GM19467 (cell line): ENCODE measurements around the gene PPP2R5A.
"Not testable (repeated sequence)": the region's sequence is repeated elsewhere in the genome, so short reads cannot be mapped to it uniquely, and the experiment has no call there.

ENCODE experiments used
- ATAC-seq: cut with Tn5 transposase; IDR thresholded peaks from one replicate; pipeline ENCODE4 v1.9.1; 2021; ENCODE audit warnings: mild to moderate bottlenecking, moderate library complexity; ENCODE audit not compliant: unreplicated experiment

The PPP2R5A gene

DNA sequence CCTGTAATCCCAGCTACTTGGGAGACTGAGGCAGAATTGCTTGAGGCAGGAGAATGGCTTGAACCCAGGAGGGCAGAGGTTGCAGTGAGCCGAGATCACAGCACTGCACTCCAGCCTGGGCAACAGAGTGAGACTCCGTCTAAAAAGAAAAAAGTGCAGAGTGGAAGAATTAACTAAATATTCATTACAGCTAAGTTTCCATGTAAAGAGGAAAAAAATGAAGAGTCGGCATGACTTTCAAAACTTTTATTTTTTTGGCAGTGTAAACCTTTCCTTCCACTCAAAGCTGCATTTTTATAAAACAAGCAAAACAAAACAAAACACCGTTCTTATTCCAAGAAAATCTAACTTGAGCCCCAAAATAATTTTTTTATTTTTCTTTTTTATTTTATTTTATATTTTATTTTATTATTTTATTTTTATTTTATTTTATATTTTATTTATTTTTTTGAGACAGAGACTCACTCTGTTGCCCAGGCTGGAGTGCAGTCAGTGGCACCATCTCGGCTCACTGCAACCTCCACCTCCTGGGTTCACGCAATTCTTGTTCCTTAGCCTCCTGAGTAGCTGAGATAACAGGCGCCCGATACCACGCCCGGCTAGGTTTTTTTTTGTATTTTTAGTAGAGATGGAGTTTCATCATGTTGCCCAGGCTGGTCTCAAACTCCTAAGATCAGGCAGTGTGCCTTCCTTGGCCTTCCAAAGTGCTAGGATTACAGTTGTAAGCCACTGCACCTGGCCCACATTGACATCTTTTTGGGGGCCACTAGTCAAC lies 66.6 kb downstream of the PPP2R5A start:
- no peak for ATAC-seq

DNA sequence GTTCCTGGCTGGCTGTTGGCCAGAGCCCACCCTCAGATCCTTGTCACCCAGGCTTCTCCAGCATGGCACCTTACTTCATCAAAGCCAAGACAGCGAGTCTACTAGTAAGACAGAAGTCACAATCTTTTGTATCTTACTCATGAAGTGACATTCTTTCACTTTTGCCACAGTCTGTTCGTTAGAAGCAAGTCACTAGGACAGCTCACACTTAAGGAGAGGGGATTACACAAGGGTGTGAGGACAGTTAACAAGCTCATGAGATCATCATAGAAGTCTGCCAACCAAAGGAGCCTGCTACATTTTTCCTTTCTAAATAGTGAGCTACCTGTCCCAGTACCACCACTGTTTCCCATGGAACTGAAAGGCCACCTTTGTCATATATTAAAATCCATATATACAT lies 68.0 kb downstream of the PPP2R5A start:
- no peak for ATAC-seq

- no peak for ATAC-seq
Measured at GRCh38 chr1:212354464-212354863, 69.3 kb downstream of the PPP2R5A start.

DNA sequence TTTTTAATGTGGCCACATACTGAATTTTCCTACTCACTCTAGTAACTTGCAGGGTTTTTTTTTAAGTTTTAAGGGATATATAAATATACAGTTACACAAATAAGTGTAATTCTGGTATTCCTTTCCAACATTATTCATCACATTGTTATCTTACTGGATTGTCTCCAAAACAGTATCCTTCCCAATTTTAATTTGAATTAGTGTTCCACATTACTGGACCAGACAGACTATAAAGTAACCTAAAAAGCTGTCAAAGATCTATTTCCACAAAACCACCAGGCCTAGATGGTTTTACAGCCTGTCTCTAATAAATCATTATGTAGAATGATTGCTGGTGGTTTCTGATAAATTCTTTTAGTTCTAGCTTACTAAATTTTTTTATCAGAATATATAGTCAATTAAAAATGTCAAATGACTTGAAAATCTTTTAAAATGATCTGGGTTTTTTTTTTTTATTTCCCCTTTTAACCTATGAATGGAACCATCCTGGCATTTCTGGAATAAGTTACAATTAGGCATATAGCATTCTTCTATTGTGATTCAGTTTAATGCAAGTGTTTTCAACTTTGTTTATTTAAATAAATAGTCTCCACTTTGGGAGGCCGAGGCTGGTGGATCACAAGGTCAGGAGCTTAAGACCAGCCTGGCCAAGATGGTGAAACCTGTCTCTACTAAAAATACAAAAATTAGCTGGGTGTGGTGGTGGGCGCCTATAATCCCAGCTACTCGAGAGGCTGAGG lies 70.2 kb downstream of the PPP2R5A start:
- no peak for ATAC-seq

DNA sequence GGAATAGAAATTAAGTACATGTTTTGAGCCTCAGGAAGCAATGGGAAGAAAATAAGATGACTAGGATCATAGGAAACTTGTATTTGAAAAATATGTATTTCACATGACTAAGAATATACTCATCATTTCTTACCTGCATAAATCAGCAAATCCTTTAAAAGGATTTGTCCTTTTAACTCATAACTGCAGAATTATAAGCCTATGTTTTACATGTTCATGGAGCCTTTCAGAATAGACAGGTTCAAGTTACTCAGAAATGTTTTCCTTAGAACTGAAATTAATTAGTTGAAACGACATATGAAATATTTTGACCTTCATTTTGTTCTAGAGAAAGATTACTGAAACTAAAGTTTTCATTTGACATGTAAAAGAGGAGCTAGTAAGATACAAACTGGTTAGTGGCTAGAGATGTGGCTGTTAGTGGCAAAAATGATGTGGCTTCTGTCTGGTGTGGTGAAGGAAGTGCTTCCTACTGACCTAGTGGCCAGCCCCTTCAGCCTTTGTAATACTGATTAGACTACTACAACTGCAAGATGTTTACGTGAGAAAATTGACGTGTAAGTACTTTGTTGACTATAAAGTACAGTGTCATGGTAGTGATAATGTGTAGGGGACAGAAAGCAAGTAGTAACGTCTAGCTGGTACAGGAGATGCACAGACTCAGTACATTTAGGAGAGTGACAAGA lies 74.7 kb downstream of the PPP2R5A start:
- no peak for ATAC-seq

DNA sequence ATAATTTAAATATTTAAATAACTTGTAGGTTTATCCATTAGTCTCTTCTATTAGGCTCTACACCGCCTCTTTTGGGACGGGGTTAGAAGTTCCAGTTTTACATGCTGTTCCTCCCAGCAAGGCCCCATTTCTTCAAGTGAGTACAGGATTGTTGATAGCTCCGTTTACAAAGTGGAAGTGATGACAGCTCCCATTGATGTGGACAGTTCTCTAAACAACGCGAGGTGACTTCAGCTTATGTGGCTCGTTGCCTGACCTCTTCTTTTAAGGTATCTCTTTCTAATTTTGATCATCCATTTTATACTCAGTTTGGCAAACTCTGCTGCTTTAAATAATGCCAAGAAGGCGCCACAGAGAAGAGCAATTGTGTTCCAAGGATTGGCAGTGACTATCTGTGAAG lies 79.8 kb downstream of the PPP2R5A start:
- no peak for ATAC-seq

DNA sequence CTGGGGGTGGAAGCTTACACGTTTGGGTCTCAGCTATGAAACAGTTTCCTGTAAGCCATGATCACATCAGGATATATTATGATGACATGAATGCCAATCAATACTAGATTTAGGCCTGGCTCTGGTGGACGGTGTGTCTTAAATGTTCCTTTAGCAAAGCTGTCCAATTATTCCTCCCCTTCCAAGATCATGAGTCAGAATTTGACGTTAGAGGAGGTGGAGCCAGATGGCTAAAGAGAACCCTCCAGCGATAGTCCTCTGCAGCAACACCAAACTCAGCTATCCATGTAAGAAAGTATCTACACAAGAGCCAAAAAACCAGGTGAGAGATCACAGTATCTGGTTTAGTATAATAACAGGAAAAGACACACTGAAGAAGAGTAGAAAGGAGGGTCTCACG lies 81.7 kb downstream of the PPP2R5A start:
- no peak for ATAC-seq

GRCh38 chr1:212367474-212368072 lies 82.4 kb downstream of the PPP2R5A start:
- ATAC-seq = no peak

DNA sequence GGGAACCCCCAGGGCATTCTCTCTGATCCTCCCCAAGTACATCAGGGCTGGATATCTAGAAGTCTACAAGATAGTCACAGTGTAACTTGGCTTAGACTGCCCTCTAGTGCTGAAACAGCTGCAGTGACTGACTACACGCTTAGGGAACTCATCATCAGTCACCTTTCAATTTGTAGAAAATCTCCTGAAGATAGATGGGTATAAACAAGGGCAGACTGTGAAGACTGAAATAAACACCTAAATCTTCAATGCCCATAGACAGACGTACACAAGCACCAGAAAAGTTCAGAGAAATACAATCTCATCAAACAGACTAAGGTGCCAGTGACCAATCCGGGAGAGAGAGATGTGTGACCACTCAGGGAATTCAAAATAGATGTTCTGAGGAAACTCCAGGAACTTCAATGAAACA lies 82.9 kb downstream of the PPP2R5A start:
- ATAC-seq = peak; percentile 70

DNA sequence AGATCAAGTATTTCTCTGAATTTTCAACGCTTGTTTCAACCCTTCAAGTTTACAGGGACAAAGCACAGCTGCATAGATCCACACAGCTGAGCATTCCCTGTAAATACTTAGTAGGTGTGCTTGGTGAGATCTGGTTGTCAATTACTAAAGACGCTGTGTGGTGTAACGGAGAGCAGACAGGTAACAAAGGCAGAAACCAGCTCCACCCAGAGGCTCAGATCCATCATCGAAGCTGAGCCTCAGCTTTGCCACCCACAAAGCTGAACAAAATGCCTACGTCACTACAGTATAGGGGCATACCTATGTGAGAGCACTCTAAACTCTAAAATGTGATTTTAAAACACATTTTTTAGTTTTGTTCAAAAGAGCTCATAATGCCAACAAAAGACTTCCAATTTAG lies 90.8 kb downstream of the PPP2R5A start:
- no peak for ATAC-seq

DNA sequence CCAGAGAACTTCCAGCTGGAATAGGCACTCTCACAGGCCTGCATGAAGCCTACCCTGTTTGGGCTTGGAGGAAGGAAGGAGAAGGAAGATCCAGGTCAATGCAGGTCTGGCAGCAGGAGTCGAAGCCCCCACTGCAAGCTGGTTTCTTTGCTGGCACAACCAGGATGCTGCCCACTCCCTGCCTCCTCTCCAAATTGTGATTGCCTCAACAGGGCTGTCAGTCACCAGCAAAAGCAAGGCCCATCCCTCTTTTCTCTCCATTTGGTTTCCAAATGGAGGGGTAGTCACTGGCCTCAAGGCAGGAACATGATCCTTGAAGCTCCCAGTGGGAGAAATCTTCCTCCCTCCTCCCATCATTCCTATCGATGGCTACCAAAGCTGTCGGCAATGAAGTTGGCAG lies 92.4 kb downstream of the PPP2R5A start:
- no peak for ATAC-seq

DNA sequence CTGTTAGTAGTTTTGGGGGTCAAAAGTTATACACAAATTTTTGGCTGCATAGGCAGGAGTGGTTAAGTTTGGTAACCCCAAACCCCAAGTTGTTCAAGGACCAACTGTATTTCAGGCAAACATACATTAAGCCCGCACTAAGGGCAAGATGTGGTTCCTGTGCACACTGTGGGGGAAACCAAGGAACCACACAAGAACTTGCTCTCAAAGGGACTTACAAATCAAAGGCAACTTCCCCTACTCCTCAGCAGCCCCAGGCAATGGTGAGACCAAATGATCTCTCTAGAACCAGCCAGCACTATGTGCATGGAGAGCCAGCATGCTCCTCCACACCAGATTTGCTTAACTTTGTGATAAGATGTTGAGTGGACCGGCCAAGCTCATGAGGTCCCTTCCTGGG lies 94.2 kb downstream of the PPP2R5A start:
- ATAC-seq = no peak

DNA sequence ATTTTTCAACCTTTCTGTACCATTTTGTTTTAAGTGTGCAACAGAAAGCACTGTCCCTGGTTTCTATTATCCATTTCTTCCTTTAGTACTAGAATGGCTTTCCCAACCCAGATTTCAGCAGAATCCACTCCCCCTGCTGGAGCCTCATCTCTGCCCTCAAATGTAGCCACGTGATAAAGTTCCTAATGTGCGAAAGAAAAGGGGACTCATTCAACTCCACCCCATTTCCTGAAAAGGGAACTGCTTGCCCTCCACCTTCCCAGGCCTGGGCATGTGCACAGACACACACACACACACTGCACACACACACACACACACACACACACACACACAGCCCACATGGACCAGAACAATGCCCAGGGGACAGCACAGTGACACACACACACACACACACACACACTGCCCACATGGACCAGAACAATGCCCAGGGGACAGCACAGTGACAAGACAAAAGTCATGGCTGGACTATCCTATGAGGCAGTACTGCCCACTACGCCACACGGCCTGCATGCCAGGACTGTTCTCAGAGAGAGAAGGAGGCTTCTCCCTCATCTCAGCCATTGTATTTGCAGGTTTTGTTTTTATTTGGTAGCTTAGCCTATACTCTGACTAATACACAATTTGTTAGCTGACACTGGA lies 96.3 kb downstream of the PPP2R5A start:
- no peak for ATAC-seq

- ATAC-seq = no peak
Measured at GRCh38 chr1:212386029-212386428, 100.8 kb downstream of the PPP2R5A start.

- ATAC-seq = no peak
Measured at GRCh38 chr1:212388985-212389716, 103.9 kb downstream of the PPP2R5A start.

DNA sequence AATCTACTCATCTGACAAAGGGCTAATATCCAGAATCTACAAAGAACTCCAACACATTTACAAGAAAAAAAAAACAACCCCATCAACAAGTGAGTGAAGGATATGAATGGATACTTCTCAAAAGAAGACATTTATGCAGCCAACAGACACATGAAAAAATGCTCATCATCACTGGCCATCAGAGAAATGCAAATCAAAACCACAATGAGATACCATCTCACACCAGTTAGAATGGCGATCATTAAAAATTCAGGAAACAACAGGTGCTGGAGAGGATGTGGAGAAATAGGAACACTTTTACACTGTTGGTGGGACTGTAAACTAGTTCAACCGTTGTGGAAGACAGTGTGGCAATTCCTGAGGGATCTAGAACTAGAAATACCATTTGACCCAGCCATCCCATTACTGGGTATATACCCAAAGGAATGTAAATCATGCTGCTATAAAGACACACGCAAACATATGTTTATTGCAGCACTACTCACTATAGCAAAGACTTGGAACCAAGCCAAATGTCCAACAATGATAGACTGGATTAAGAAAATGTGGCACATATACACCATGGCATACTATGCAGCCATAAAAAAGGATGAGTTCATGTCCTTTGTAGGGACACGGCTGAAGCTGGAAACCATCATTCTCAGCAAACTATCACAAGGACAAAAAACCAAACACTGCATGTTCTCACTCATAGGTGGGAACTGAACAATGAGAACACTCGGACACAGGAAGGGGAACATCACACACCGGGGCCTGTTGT lies 110.6 kb downstream of the PPP2R5A start:
- not testable (repeated sequence) for ATAC-seq

DNA sequence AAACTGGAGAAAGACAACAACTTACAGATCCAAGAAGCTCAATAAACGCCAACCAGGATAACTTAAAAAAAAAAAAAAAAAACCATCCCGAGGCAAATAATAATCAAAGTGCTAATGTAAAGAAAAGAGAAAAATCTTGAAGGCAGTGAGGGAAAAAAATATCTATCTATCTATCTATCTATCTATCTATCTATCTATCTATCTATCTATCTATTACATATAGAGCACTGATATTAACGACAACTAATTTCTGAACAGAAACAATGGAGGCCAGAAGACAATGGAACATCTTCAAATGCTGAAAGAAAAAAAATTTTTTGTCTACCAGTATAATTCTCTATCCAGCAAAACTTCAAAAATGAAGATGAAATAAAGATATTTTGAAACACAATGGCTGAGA lies 111.4 kb downstream of the PPP2R5A start:
- ATAC-seq = no peak

DNA sequence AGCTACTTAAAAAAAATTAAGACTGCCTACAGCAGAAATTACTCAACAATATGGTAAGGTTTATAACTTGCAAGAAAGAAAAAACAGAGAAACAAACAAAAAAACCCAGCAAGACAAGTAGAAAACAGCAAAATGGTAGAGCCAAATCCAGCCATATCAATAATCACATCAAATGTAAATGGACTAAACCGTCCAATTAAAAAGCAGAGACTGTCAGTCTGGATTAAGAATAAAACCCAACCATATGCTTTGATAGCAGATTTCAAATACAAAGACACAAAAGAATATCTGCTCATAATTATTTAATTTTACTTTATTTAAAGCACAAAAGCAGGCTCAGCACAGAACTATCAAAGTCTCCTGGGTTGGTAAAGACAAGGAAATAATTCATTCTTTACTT lies 112.0 kb downstream of the PPP2R5A start:
- no peak for ATAC-seq

DNA sequence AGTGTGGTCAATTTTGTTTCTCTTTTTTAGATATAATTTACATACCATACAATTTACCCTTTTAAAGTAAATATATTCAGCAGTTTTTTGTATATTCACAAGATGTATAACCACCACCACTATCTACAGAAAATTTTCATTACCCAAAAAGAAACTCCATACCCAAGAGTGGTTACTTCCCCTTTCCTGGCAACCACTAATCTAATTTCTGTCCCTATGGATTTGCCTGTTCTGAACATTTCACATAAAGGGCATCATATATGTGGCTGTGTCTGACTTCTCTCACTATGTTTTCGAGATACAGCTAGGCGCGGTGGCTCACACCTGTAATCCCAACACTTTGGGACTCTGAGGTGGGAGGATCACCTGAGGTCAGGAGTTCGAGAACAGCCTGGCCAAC lies 115.8 kb downstream of the PPP2R5A start:
- ATAC-seq = no peak
